Brain microvascular endothelial cell (primary cell): Measurements from ENCODE around the gene FDPS.

Experiments
- DNase-seq: peaks from one replicate; pipeline ENCODE4 v3.0.0-alpha.2; 2020
- H3K27ac ChIP-seq: fragments of 250-450 bp; sonication (Bioruptor Pico); 2 replicates; pipeline ENCODE4 v1.5.1; 2020; ENCODE audit warnings: mild to moderate bottlenecking, moderate library complexity
- H3K27me3 ChIP-seq: fragments of 250-450 bp; sonication (Bioruptor Pico); replicated peaks from 2 replicates; pipeline ENCODE4 v1.5.1; 2020; ENCODE audit warnings: mild to moderate bottlenecking
- H3K36me3 ChIP-seq: fragments of 250-450 bp; sonication (Bioruptor Pico); replicated peaks from 2 replicates; pipeline ENCODE4 v1.5.1; 2020; ENCODE audit warnings: mild to moderate bottlenecking
- H3K4me3 ChIP-seq: 2 replicates; pipeline ENCODE4 v1.5.1; 2011; ENCODE audit warnings: low read depth, mild to moderate bottlenecking, control low read depth, low read length, moderate library complexity
- CTCF ChIP-seq: IDR thresholded peaks from 2 replicates; pipeline ENCODE4 v1.5.1; 2011; ENCODE audit warnings: low read depth, mild to moderate bottlenecking, moderate library complexity, low read length, control low read depth, inconsistent platforms; ENCODE audit errors: missing control alignments
- in situ Hi-C: cut with HindIII; loops from 2 replicates; pipeline ENCODE4 v1.10.0; 2017; ENCODE audit warnings: low sequenced_read_pairs, low pct_ligation_motif_present

The FDPS gene

DNA sequence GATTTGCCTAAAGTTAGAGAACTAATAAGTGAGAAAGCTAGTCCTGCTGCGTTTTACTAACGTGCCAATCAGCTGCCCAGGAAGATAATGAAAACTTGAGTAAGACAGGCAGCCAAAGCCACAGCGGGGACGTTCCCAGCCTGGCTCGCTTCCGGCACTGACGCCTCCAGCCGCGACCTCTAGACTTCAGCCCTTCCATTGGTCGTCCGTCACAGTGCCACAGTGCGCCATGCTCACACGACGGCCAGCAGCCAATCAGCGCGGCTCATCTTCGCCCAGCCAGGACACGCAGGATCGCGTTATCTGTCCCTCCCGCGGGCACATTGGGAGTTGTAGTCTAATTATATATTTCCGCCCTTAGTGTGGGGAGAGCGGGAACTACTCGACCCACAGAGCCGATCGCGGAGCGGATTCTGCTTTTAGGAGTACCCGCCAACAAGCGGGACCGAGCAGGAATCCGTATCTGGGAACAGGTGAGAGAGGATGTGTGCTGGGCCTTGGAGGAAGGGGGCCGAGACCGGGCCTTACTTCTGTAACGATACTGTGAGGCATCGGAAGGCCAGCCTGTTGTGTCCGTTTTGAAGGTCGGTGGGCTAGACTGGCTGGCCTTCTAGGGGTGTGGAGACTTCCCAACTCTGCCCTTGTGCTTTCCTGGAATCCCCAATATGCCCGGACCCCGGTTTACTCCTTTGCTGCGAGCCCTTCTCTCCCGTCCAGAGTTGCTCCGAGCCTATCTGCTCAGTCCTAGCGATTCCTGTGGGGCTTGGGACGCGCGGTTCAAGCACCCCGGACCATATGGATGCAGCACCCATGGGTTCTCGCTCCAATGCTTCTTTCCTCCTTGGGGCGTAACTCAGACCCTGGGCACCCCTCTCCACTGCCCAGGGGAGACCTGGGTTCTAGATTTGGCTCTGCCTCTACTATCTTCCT is at the start of gene FDPS:
Gene FDPS, plus strand, starts transcription at position 374 of the 930 bp plus-strand sequence. CDS start 924 bp downstream, outside the sequence.
- Histone ChIP-seq H3K36me3 (peaks cover 21% of the 10 kb centered on the region), H3K4me3 (peak within 1 kb of the TSS; percentile 93), H3K27ac (peak within 1 kb of the TSS; percentile 91), H3K27me3 (no peaks in the 10 kb centered on the region)
- no peak for TF ChIP-seq CTCF
- in situ Hi-C loops, result no loop called here
- DNase-seq, result peak; percentile 99

DNA sequence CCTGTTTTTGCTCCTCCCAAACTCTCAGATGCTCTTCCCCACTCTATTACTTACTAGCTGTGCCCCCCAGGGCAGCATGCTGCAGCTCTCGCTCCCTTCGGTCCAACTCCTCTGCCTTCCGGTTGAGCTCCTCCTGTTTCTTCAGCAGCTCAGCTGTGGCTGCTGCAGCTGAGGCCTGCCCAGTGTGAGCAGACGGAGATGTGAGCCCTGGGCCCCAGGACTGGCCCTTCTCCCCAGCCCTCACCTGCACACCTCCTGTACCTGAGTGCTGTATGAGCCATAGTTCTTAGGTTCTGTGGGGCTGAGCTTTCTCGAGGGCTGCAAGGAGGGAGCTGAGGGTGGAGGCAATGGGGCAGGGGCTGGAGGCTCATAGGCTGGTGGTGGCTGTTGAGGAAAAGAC is 48.4 kb upstream of the FDPS start:
- no peaks in the 10 kb centered on the region for H3K27me3 ChIP-seq
- DNase-seq, result no peak
- in situ Hi-C loops, result no loop called here
- H3K4me3 ChIP-seq, result no peak overlapping the region
- peaks cover 22% of the 10 kb centered on the region for H3K36me3 ChIP-seq
- no peak overlapping the region for H3K27ac ChIP-seq
- TF ChIP-seq CTCF, result no peak

- TF ChIP-seq CTCF, result peak; percentile 2
- Histone ChIP-seq H3K27ac (peak overlapping the region; percentile 45), H3K27me3 (no peaks in the 10 kb centered on the region), H3K4me3 (peak overlapping the region; percentile 94), H3K36me3 (peaks cover 32% of the 10 kb centered on the region)
- DNase-seq, result no peak
- in situ Hi-C loops, result no loop called here
These were observed 47.2 kb upstream of the FDPS start for GRCh38 chr1:155261493-155261851.

DNA sequence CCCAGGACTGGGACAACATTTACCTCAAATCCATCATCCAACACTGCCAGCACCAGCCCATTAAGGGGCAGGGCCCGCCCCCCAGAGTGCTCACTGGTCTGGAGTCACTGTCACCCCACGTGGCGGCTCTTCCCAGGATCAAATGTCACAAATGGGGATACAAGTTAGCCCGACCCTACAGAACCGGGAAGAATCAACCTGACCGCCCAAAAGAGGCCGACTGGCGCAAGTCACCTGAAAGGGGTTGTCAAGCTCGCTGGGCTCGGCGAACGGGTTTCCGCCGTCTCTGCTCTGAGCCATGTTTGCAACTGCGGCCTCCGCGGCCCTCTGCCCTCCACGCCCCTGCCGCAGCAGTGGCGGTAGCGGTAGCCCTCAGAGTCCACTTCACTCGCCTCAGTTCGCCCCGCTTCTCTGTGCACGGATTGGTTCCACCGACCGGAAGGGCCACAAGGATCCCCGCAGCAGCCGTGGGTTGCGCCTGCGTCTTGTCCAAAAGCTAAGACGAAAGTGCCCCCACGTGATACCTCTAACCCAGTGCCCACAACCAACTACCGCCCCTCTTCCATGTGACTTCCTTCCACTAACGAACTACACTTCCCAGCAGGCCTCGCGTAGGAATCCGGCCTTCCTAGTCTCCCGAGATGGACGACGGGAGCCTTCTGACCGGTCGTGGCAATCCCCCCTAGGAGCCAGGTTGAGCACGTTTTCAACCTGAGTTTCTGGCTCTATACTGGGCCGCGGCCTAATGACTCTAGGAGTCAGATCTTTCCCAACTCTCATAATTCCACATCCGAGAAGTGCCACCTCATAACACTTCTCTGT is 46.6 kb upstream of the FDPS start, which contains the start of gene SCAMP3:
Gene SCAMP3, minus strand, starts transcription at position 509 of the 822 bp plus-strand sequence. Its CDS starts 209 bp downstream, at position 300.
- H3K4me3 ChIP-seq, result peak within 1 kb of the TSS; percentile 94
- no peaks in the 10 kb centered on the region for H3K27me3 ChIP-seq
- H3K27ac ChIP-seq, result peak within 1 kb of the TSS; percentile 45
- in situ Hi-C loops, result no loop called here
- TF ChIP-seq CTCF, result no peak
- peak; percentile 98 for DNase-seq
- H3K36me3 ChIP-seq, result peaks cover 38% of the 10 kb centered on the region

DNA sequence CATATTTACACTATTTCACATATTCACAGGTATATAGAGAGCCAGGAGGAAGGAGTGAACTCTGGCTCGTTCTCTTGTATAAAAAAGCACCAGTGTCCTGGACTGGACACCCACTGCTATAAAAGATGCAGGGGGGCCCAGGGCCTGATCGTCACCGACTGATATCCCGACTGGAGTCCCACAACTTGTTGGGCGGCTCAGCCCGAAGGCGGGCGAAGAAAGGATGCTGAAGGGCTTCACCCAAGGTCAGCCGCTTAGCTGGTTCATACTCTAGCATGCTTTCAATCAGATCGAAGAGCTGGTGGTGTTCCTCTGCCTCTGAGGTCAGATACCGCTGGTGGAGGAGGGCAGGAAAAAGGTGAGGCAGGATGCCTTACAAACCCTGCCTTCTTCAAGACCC is 45.6 kb upstream of the FDPS start:
- no peak overlapping the region for H3K4me3 ChIP-seq
- peaks cover 48% of the 10 kb centered on the region for H3K36me3 ChIP-seq
- no peak for DNase-seq
- no peak for TF ChIP-seq CTCF
- in situ Hi-C loops, result no loop called here
- H3K27me3 ChIP-seq, result no peaks in the 10 kb centered on the region
- H3K27ac ChIP-seq, result no peak overlapping the region
